WTC11 (cell line): ENCODE measurements around the gene ETV7.

Experiments used
- ATF3 ChIP-seq: sonication (generic); formaldehyde crosslinking; conservative IDR thresholded peaks from 2 replicates; pipeline ENCODE4 v1.8.1; 2022; ENCODE audit warnings: mild to moderate bottlenecking, missing genetic modification reagents
- CREM ChIP-seq: sonication (generic); formaldehyde crosslinking; IDR thresholded peaks from 2 replicates; pipeline ENCODE4 v1.8.1; 2022; ENCODE audit warnings: mild to moderate bottlenecking, missing genetic modification reagents, moderate library complexity
- CTCF ChIP-seq: fragments of 200-600 bp; IDR thresholded peaks from 2 replicates; pipeline ENCODE4 v1.8.0; 2022; ENCODE audit warnings: antibody characterized with exemption
- ESRRA ChIP-seq: sonication (generic); formaldehyde crosslinking; IDR thresholded peaks from 2 replicates; pipeline ENCODE4 v1.8.1; 2022; ENCODE audit warnings: mild to moderate bottlenecking, missing genetic modification reagents, borderline replicate concordance
- KAT7 ChIP-seq: sonication (generic); formaldehyde crosslinking; IDR thresholded peaks from 2 replicates; pipeline ENCODE4 v1.8.1; 2023; ENCODE audit warnings: missing genetic modification reagents, mild to moderate bottlenecking, borderline replicate concordance
- MAX ChIP-seq: sonication (generic); formaldehyde crosslinking; IDR thresholded peaks from 2 replicates; pipeline ENCODE4 v1.8.0; 2022; ENCODE audit warnings: mild to moderate bottlenecking, missing genetic modification reagents
- NFYB ChIP-seq: sonication (generic); formaldehyde crosslinking; conservative IDR thresholded peaks from 2 replicates; pipeline ENCODE4 v1.8.0; 2022; ENCODE audit warnings: low read depth, missing genetic modification reagents
- NR1H2 ChIP-seq: sonication (generic); formaldehyde crosslinking; IDR thresholded peaks from 2 replicates; pipeline ENCODE4 v1.9.0; 2021; ENCODE audit warnings: mild to moderate bottlenecking, moderate library complexity, missing genetic modification reagents
- NR2C2 ChIP-seq: sonication (generic); formaldehyde crosslinking; IDR thresholded peaks from 2 replicates; pipeline ENCODE4 v1.8.0; 2022; ENCODE audit warnings: mild to moderate bottlenecking, missing genetic modification reagents
- SMAD3 ChIP-seq: sonication (generic); formaldehyde crosslinking; IDR thresholded peaks from 2 replicates; pipeline ENCODE4 v1.8.0; 2022; ENCODE audit warnings: missing genetic modification reagents, mild to moderate bottlenecking, borderline replicate concordance
- TCF7 ChIP-seq: sonication (generic); formaldehyde crosslinking; IDR thresholded peaks from 2 replicates; pipeline ENCODE4 v1.8.0; 2022; ENCODE audit warnings: mild to moderate bottlenecking, low read depth, missing genetic modification reagents, moderate library complexity
- USF2 ChIP-seq: sonication (generic); formaldehyde crosslinking; IDR thresholded peaks from 2 replicates; pipeline ENCODE4 v1.8.1; 2023; ENCODE audit warnings: mild to moderate bottlenecking, missing genetic modification reagents, moderate library complexity
- ZNF671 ChIP-seq: fragments of 250-450 bp; sonication (Bioruptor Pico); IDR thresholded peaks from 2 replicates; pipeline ENCODE4 v1.8.0; 2021; ENCODE audit warnings: mild to moderate bottlenecking
- ZSCAN18 ChIP-seq: fragments of 250-450 bp; sonication (Bioruptor Pico); IDR thresholded peaks from 2 replicates; pipeline ENCODE4 v2.1.2; 2022; ENCODE audit warnings: mild to moderate bottlenecking, moderate library complexity

- TF ChIP-seq CTCF (no peak), ESRRA (no peak), ZNF671 (CRISPR knock-in tag) (no peak), NFYB (no peak), CREM (CRISPR knock-in tag) (no peak), TCF7 (CRISPR knock-in tag) (no peak), NR1H2 (no peak), ZSCAN18 (no peak), NR2C2 (CRISPR knock-in tag) (no peak), MAX (CRISPR knock-in tag) (no peak), SMAD3 (CRISPR knock-in tag) (no peak), USF2 (CRISPR knock-in tag) (no peak), ATF3 (CRISPR knock-in tag) (no peak), KAT7 (CRISPR knock-in tag) (no peak)
Observed at GRCh38 chr6:36377594-36377993, 9.9 kb downstream of the ETV7 start.
